Calu3 (cell line): ENCODE measurements around the gene TEX14. TPM values are rescaled to one million over a fixed set of nuclear protein-coding genes. Genes with fewer than 3 reads are reported as not detected.

Experiments used
- BruUV-seq: library from RNA; stranded (reverse); fragments of 400-500 nt; replicated peaks from 2 replicates; lab custom pipeline; 2021; lab: Mats Ljungman, UMichigan
- CTCF ChIA-PET: fragments of 300-600 bp; sonication (Branson Sonifier 250); formaldehyde crosslinking; loops from one replicate; lab custom pipeline; 2022; ENCODE audit warnings: antibody characterized with exemption; lab: Charles Lee
- DNase-seq: peaks from one replicate; pipeline ENCODE4 v3.0.0; 2022
- H3K27ac Mint-ChIP-seq: one replicate; pipeline ENCODE4 v1.8.0; 2022; ENCODE audit warnings: mixed read lengths; ENCODE audit not compliant: unreplicated experiment
- H3K27me3 Mint-ChIP-seq: one replicate; pipeline ENCODE4 v1.8.0; 2022; ENCODE audit warnings: mixed read lengths; ENCODE audit not compliant: unreplicated experiment
- H3K36me3 Mint-ChIP-seq: one replicate; pipeline ENCODE4 v1.8.0; 2022; ENCODE audit warnings: mild to moderate bottlenecking, moderate library complexity, mixed read lengths; ENCODE audit not compliant: insufficient read depth, unreplicated experiment
- H3K4me1 Mint-ChIP-seq: one replicate; pipeline ENCODE4 v1.8.0; 2022; ENCODE audit warnings: mild to moderate bottlenecking, low read depth, mixed read lengths; ENCODE audit not compliant: unreplicated experiment
- H3K4me3 Mint-ChIP-seq: one replicate; pipeline ENCODE4 v1.8.0; 2022; ENCODE audit warnings: mild to moderate bottlenecking, low read depth, moderate library complexity, mixed read lengths; ENCODE audit not compliant: unreplicated experiment
- H3K9me3 Mint-ChIP-seq: one replicate; pipeline ENCODE4 v1.8.0; 2022; ENCODE audit warnings: low read depth, mixed read lengths; ENCODE audit not compliant: unreplicated experiment
- CTCF ChIP-seq: fragments of 200-600 bp; IDR thresholded peaks from one replicate; pipeline ENCODE4 v1.8.0; 2022; ENCODE audit warnings: antibody characterized with exemption; ENCODE audit not compliant: unreplicated experiment
- intact Hi-C: fragments of 100-400 bp; cut with micrococcal nuclease; formaldehyde crosslinking; loops from one replicate; pipeline ENCODE4 v1.10.0; 2022; ENCODE audit not compliant: unreplicated experiment
- total RNA-seq: library from RNA; stranded (reverse); gene quantifications from 2 replicates; pipeline ENCODE4 v1.2.3, GENCODE V29; 2022

TEX14 gene
- total RNA-seq, 1 experiment from 2014 or later, result 0.07 TPM

- H3K4me3 Mint-ChIP-seq, result no peak overlapping the region
- intact Hi-C loops, result no loop called here
- CTCF ChIA-PET, result interaction anchor here (0.6 kb wide), 2 partner anchors 11 to 45 kb away, joined by 3 read pairs; no protein-coding TSS in a partner anchor
Observed at GRCh38 chr17:58643147-58643546, 48.7 kb downstream of the TEX14 start.

GRCh38 chr17:58641887-58642311, 49.9 kb downstream of the TEX14 start:
- Mint-ChIP-seq H3K4me3 (no peak overlapping the region), H3K36me3 (no peaks in the 10 kb centered on the region), H3K9me3 (no peaks in the 10 kb centered on the region), H3K27ac (no peak overlapping the region), H3K4me1 (no peaks in the 10 kb centered on the region), H3K27me3 (no peaks in the 10 kb centered on the region)
- no TSS peak for BruUV-seq
- intact Hi-C loops, result no loop called here
- CTCF ChIA-PET, result no interaction called here
- no peak for DNase-seq
- no peak for TF ChIP-seq CTCF

More at GRCh38 chr17:58643147-58643546, 48.7 kb downstream of the TEX14 start:
- TF ChIP-seq CTCF, result no peak
- H3K9me3 Mint-ChIP-seq, result no peaks in the 10 kb centered on the region
- H3K27ac Mint-ChIP-seq, result no peak overlapping the region
- H3K4me1 Mint-ChIP-seq, result no peaks in the 10 kb centered on the region
- DNase-seq, result no peak
- H3K27me3 Mint-ChIP-seq, result no peaks in the 10 kb centered on the region
- BruUV-seq, result no TSS peak
- H3K36me3 Mint-ChIP-seq, result no peaks in the 10 kb centered on the region

- no peak for DNase-seq
- Mint-ChIP-seq H3K4me1 (no peaks in the 10 kb centered on the region), H3K36me3 (no peaks in the 10 kb centered on the region), H3K27me3 (no peaks in the 10 kb centered on the region), H3K4me3 (no peak overlapping the region), H3K9me3 (no peaks in the 10 kb centered on the region), H3K27ac (no peak overlapping the region)
- intact Hi-C loops, result no loop called here
- BruUV-seq, result no TSS peak
- TF ChIP-seq CTCF, result no peak
- CTCF ChIA-PET, result interaction anchor here (0.5 to 0.6 kb wide), 2 partner anchors 8 to 52 kb away, joined by 3 to 4 read pairs; no protein-coding TSS in a partner anchor
Observed at GRCh38 chr17:58640202-58640601, 51.6 kb downstream of the TEX14 start.

- H3K4me1 Mint-ChIP-seq, result no peaks in the 10 kb centered on the region
- DNase-seq, result no peak
- CTCF ChIA-PET, result interaction anchor here (0.5 to 0.6 kb wide), 2 partner anchors 8 to 52 kb away, joined by 3 to 4 read pairs; no protein-coding TSS in a partner anchor
- H3K36me3 Mint-ChIP-seq, result no peaks in the 10 kb centered on the region
- H3K4me3 Mint-ChIP-seq, result no peak overlapping the region
- TF ChIP-seq CTCF, result no peak
- no TSS peak for BruUV-seq
- no peaks in the 10 kb centered on the region for H3K9me3 Mint-ChIP-seq
- intact Hi-C loops, result no loop called here
- H3K27me3 Mint-ChIP-seq, result no peaks in the 10 kb centered on the region
- H3K27ac Mint-ChIP-seq, result no peak overlapping the region
Observed at GRCh38 chr17:58639681-58640080, 52.2 kb downstream of the TEX14 start.
